ENCODE measurements around the gene YIF1A.

Gene YIF1A

GRCh38 chr11:66247295-66247694 lies 41.6 kb downstream of the YIF1A start:
- TF ChIP-seq, protein P1, sequence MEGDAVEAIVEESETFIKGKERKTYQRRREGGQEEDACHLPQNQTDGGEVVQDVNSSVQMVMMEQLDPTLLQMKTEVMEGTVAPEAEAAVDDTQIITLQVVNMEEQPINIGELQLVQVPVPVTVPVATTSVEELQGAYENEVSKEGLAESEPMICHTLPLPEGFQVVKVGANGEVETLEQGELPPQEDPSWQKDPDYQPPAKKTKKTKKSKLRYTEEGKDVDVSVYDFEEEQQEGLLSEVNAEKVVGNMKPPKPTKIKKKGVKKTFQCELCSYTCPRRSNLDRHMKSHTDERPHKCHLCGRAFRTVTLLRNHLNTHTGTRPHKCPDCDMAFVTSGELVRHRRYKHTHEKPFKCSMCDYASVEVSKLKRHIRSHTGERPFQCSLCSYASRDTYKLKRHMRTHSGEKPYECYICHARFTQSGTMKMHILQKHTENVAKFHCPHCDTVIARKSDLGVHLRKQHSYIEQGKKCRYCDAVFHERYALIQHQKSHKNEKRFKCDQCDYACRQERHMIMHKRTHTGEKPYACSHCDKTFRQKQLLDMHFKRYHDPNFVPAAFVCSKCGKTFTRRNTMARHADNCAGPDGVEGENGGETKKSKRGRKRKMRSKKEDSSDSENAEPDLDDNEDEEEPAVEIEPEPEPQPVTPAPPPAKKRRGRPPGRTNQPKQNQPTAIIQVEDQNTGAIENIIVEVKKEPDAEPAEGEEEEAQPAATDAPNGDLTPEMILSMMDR (IDR thresholded peaks at IDR 0.05): no peak
- Histone ChIP-seq H3K4me2 (ENCODE audit: low read length) (no peak overlapping the region), H3K36me3 (ENCODE audit: control insufficient read depth, insufficient read depth, low read length) (no peaks in the 10 kb centered on the region), H2AFZ (no peak overlapping the region), H3K27me3 (ENCODE audit: control insufficient read depth, insufficient read depth, low read length) (no peaks in the 10 kb centered on the region), H3K4me1 (no peaks in the 10 kb centered on the region), H3K9ac (no peak overlapping the region), H3K79me2 (no peaks in the 10 kb centered on the region), H3K4me3 (ENCODE audit: low read depth, low read length) (no peak overlapping the region), H3K27ac (no peak overlapping the region), H3K9me3 (ENCODE audit: control insufficient read depth, low read length) (no peaks in the 10 kb centered on the region)

DNA sequence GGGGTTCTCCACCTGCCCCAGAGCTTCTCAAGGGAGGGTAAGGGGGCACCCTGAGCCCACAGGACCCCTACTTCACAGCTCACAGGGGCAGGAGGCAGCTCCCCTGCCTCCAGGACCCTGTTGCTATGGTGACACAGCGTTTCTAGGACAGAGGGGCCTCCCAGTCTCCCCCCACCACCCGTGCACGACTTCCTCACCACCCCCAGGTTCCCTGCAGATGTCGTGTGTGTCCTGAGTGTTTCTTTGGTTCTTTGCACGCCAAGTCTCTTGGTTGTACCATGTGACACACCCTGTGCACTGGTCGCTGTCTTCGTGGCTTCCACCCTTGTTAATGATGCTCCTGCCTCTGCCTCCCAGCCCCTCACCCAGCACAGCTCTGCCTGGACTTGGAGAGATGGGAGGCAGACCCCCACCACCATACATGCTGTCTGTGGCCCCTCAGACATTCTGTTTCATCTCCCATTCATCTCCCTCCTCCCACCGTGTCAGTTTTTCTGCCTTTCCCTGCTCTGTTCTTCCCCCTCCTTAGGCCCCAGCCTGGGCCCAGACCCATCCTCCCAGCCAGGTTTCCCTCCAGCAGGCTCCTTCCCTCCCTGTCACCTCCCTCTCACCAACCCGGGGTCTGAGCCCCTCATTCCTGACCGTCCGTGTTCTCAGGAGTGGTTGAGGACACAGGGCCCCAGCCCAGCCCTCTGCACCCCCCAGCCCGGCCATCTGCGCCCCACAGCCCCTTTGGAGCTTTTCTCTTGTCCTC lies 45.0 kb downstream of the YIF1A start:
- no peaks in the 10 kb centered on the region for H3K36me3 ChIP-seq (ENCODE audit: control insufficient read depth, insufficient read depth, low read length)
- no peaks in the 10 kb centered on the region for H3K79me2 ChIP-seq
- no peak overlapping the region for H3K27ac ChIP-seq

GRCh38 chr11:66242095-66242765 lies 46.7 kb downstream of the YIF1A start:
- no peak overlapping the region for H2AFZ ChIP-seq
- no peaks in the 10 kb centered on the region for H3K36me3 ChIP-seq (ENCODE audit: control insufficient read depth, insufficient read depth, low read length)
- no peaks in the 10 kb centered on the region for H3K9me3 ChIP-seq (ENCODE audit: control insufficient read depth, low read length)
- no peak overlapping the region for H3K9ac ChIP-seq
- no peaks in the 10 kb centered on the region for H3K27me3 ChIP-seq (ENCODE audit: control insufficient read depth, insufficient read depth, low read length)
- H3K79me2 ChIP-seq: no peaks in the 10 kb centered on the region
- H3K4me2 ChIP-seq (ENCODE audit: low read length): no peak overlapping the region
- H3K4me3 ChIP-seq (ENCODE audit: low read depth, low read length): no peak overlapping the region
- H3K4me1 ChIP-seq: no peaks in the 10 kb centered on the region
- no peak overlapping the region for H3K27ac ChIP-seq
- TF ChIP-seq, protein P1 (IDR thresholded peaks at IDR 0.05): no peak

More for the DNA sequence above, 45.0 kb downstream of the YIF1A start:
- TF ChIP-seq, protein P1 (IDR thresholded peaks at IDR 0.05): no peak
- Histone ChIP-seq H2AFZ (no peak overlapping the region), H3K27me3 (ENCODE audit: control insufficient read depth, insufficient read depth, low read length) (no peaks in the 10 kb centered on the region), H3K4me2 (ENCODE audit: low read length) (no peak overlapping the region), H3K4me3 (ENCODE audit: low read depth, low read length) (no peak overlapping the region), H3K4me1 (no peaks in the 10 kb centered on the region), H3K9me3 (ENCODE audit: control insufficient read depth, low read length) (no peaks in the 10 kb centered on the region), H3K9ac (no peak overlapping the region)

- no peaks in the 10 kb centered on the region for H3K4me1 ChIP-seq
- TF ChIP-seq, protein P1 (IDR thresholded peaks at IDR 0.05): no peak
- H3K27me3 ChIP-seq (ENCODE audit: control insufficient read depth, insufficient read depth, low read length): no peaks in the 10 kb centered on the region
- no peak overlapping the region for H2AFZ ChIP-seq
- no peaks in the 10 kb centered on the region for H3K36me3 ChIP-seq (ENCODE audit: control insufficient read depth, insufficient read depth, low read length)
- H3K4me2 ChIP-seq (ENCODE audit: low read length): no peak overlapping the region
- no peak overlapping the region for H3K27ac ChIP-seq
- H3K79me2 ChIP-seq: no peaks in the 10 kb centered on the region
- no peak overlapping the region for H3K4me3 ChIP-seq (ENCODE audit: low read depth, low read length)
- H3K9ac ChIP-seq: no peak overlapping the region
- no peaks in the 10 kb centered on the region for H3K9me3 ChIP-seq (ENCODE audit: control insufficient read depth, low read length)
Measured at GRCh38 chr11:66240781-66241136, 48.2 kb downstream of the YIF1A start.

All from parathyroid adenoma (tissue), 2 donors.